HG03558 (cell line): Measurements from ENCODE around the gene NAP1L4.

Source experiments
- ATAC-seq: cut with Tn5 transposase; IDR thresholded peaks from one replicate; pipeline ENCODE4 v1.9.1; 2021; ENCODE audit warnings: moderate number of reproducible peaks; ENCODE audit not compliant: unreplicated experiment; ENCODE audit errors: extremely low read depth

The NAP1L4 gene

GRCh38 chr11:2897048-2897447, 95.1 kb downstream of the NAP1L4 start:
- ATAC-seq, result no peak

GRCh38 chr11:2896047-2896446, 96.1 kb downstream of the NAP1L4 start:
- no peak for ATAC-seq
